ENCODE measurements around the gene OR10AD1.

- TF ChIP-seq CTCF (conservative IDR thresholded peaks at IDR 0.05 in 1 of 2, IDR thresholded peaks at IDR 0.05 in 1 of 2; ENCODE audit: extremely low read depth in 1 of 2, insufficient read depth in 1 of 2, low read depth in 1 of 2, low read length in 2 of 2) (no peak), EZH2 (IDR thresholded peaks at IDR 0.05; ENCODE audit: borderline replicate concordance, low read length) (no peak)
Observed at GRCh38 chr12:48198672-48198971, 4.5 kb downstream of the OR10AD1 start.
